ENCODE measurements around the gene SBSN.

Gene SBSN

GRCh38 chr19:35555301-35556005 lies 27.3 kb upstream of the SBSN start:
- DNase-seq (ENCODE audit: low read depth, low spot score), result no peak

DNA sequence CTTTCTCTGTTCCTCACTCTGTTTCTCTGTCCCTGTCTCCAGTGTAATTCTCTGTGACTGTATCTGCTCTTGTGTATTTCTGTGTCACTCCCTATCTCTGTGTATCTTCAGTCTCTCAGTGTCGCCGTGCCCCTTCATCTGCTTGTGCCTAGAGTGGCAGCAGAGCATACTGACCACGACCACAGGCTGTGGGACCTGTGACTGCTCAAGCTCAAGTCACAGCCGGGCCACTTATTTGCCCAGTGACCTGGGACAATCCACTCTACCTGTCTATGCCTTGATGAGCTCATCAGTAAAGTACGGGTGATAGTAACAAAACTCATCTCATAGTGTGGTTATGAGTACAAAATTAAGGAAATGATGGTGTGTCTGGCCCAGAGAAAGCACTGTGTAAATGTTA lies 26.0 kb upstream of the SBSN start:
- DNase-seq (ENCODE audit: low read depth, low spot score), result no peak

GRCh38 chr19:35553385-35554000 lies 25.4 kb upstream of the SBSN start:
- DNase-seq (ENCODE audit: low read depth, low spot score), result no peak

DNA sequence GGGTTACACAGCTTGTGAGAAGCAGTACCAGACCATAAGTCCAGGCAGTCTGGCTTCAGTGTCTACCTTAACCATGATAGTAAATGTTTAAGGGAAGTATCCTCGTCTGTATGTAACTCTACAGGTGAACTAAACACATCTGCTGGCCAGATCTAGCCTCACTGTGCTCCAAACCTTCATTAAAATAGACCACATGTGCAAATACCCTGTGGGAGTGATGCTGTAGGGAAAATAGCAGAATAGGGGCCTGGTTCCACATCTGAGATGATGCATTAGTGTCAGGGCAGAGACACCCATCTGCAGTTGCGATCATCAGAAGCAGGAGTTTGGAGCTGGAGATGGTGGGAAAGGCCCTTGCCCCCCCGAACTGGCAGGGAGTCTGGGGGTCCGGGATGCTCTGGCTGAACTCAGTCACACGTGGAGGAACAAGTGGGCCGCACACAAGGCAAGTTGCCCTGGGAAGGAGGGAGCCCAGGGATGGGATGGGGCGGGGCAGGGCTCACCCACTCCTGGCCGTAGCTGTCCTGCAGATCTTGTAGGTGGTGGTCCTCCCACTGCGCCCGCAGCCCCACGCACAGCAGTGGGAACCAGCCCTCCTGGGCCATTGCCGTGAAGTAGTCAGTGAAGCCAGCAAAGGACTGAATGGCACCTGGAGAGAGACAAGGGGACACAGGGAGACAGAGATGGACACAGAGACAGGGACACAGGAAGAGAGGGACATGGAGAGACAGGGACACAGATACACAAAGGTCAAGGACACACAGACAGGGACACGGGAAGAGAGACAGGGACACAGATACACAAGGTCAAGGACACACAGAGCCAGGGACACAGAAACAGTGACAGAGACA lies 24.6 kb upstream of the SBSN start:
- DNase-seq (ENCODE audit: low read depth, low spot score), result no peak

- no peak for DNase-seq (ENCODE audit: low read depth, low spot score)
These were observed 23.1 kb upstream of the SBSN start for GRCh38 chr19:35551091-35551810.

GRCh38 chr19:35549879-35550523 lies 21.9 kb upstream of the SBSN start:
- no peak for DNase-seq (ENCODE audit: low read depth, low spot score)

DNA sequence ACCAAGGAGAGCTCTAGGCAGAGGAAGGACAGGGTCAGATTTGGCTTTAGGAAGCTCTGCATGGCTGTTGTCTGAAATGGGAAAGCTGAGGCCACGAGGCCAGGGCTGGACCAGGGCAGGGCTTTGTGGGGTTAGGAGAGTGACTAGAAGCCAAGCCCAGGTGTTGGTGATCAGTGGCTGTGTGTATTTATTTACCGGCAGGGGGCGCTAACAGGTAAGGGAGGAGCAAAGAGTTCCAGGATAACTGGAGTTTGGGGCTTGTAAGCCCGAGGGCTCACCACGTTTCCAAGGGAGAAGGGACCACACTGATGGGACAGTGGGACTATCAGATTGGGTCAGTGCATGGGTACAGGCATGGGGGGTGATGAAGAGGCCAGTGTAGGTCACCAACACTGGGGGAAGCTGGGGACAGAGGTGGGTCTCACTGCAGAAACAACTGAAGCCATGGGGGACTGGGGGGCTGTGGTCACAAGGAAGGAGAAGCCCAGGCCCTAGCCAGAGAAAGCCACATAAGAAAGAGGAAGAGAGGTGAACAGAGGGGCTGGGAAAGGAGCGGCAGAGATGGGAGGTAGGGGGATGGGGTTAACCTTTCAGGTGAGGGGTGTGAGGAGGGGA lies 21.2 kb upstream of the SBSN start:
- peak; percentile 12 for DNase-seq (ENCODE audit: low read depth, low spot score)

GRCh38 chr19:35546532-35546931 lies 18.4 kb upstream of the SBSN start:
- no peak for DNase-seq (ENCODE audit: low read depth, low spot score)

- peak; percentile 51 for DNase-seq (ENCODE audit: low read depth, low spot score)
These were observed 17.8 kb upstream of the SBSN start for GRCh38 chr19:35545855-35546381.

DNA sequence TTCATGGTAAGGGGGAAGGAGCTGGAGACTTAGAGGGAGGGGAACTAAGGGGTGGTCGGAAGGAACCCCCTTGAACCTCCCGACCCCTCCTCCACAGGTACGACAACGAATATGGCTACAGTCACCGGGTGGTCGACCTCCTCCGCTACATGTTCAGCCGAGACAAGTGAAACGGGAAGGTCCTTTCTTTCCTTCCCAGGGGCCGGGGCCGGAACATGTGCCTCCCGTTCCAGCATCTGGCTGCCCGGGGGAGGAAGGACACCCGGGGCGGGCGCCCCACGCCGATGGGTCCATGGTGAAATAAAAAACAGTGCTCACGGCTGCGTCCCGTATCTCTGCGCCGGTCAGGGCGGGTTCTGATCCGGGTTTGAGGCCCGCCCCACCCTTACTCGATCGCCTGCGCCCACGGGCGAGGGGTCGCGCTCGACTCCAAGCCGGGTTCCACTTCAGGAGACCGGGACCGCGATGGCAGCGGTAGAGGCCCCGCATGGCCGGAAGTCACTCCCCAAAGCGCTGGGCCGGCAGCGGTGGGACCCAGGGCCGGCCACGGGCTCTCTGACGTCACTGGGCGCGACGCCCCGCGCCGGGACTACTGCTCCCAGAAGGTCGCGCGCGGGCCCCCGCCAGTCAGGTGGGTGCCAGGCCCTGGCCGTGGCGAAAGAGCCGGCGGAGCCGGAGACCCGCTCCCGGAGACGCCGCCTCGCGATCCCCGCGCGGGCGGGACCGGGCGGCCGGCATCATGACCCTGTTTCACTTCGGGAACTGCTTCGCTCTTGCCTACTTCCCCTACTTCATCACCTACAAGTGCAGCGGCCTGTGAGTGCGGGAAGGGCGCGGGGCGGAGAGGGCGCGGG lies 17.1 kb upstream of the SBSN start, which contains the start of gene TMEM147:
TMEM147 (plus strand) TSS at position 626 of the 854 bp plus-strand sequence; CDS start at position 740, 114 bp downstream.
- peak; percentile 63 for DNase-seq (ENCODE audit: low read depth, low spot score)

DNA sequence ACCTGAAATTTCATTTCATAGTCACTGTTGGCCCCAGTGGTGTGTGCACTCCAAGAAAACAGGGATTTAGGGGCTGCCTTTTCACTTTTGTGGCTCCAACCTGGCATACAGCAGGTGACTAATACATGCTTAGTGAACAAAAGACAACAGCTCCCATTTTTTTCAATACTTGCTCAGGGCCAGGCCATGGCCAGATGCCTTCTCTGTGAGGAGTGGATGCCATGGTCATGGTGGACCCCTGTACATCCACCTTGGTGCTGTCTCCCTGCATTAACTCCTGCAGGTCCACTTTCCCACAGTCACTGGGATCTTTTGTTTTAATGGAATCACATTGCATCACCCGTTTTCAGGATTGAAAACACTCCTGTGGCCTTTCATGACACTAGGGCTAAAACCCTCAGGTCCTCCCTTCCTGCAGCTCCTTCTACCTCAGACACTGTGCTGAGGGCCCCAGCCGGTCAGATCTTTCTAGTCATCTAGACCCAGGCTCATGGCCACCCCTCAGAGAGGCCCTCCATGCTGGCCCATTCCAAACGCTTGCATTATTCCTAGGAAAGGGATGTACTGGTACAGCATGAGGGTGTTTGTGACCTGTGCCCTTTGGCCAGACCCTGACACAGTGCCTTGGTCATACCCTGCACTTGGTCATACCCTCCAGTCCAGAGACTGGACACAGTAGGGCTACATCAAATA lies 16.1 kb upstream of the SBSN start:
- no peak for DNase-seq (ENCODE audit: low read depth, low spot score)

DNA sequence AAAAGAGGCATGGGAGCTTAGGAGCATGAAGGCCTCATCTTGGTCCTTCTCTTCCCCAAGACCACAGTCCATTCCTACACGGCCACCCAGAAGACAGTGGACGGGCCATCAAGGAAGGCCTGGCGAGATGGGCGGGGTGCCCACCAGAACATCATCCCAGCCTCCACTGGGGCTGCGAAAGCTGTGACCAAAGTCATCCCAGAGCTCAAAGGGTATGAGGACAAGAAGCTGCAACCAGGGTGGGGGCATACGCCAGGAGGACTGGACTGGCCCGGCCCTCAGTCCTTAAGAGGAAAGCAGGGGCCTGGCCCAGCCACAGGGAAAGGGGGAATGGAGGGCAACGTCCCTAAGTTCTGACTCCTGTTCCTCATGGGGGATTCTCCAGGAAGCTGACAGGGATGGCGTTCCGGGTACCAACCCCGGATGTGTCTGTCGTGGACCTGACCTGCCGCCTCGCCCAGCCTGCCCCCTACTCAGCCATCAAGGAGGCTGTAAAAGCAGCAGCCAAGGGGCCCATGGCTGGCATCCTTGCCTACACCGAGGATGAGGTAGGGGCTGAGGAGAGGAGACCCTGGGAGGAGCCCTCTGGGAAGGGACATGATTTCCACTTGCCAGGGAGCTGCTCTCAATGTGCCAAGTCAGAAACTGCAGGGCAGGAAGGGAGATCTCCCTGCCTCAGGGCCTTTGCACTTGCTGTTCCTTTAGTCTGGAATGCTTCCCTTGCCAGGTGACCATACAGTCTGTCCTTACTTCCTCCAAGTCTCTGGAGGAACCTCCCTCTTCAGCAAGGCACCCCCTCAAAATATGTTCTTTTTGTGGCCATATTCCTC lies 15.4 kb upstream of the SBSN start:
- DNase-seq (ENCODE audit: low read depth, low spot score), result no peak

DNA sequence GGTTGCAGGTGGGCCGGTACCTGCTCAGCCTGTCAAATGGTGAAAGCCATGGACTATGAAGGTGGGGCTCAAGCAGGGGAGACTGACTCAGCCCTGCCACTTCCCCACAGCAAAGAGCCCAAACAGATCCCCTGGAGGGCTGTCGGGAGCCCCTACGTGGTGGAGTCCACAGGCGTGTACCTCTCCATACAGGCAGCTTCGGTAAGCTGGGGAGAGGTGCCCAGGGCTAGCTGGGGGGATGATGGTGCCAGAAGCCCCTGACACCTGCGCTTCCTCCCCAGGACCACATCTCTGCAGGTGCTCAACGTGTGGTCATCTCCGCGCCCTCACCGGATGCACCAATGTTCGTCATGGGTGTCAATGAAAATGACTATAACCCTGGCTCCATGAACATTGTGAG lies 14.1 kb upstream of the SBSN start:
- no peak for DNase-seq (ENCODE audit: low read depth, low spot score)

DNA sequence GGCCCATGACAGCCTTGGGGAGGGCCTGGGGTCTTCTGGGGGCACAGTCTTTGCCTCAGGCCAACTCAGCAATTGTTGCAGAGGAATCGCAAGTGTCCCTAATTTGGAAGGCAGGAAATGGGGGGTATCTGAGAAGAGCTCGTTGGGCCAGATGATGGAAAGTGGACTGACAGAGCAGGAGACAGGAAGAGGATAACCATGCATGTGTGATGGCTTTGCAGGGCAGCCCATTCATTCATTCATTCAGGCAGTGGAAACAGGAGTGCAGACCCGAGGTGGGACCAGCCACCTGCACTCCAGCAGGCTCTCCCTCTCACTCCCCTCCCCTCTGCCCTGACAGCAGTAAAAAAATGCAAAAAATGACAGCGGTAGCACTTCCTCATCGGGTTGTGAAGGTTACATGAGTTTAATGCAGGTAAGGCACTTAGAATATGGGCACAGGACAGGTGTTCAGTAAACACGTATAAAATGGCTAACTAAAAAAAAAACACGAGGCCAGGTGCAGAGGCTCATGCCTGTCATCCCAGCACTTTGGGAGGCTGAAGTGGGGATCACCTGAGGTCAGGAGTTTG lies 12.3 kb upstream of the SBSN start:
- DNase-seq (ENCODE audit: low read depth, low spot score), result no peak

- no peak for DNase-seq (ENCODE audit: low read depth, low spot score)
These were observed 11.7 kb upstream of the SBSN start for GRCh38 chr19:35539850-35540249.

DNA sequence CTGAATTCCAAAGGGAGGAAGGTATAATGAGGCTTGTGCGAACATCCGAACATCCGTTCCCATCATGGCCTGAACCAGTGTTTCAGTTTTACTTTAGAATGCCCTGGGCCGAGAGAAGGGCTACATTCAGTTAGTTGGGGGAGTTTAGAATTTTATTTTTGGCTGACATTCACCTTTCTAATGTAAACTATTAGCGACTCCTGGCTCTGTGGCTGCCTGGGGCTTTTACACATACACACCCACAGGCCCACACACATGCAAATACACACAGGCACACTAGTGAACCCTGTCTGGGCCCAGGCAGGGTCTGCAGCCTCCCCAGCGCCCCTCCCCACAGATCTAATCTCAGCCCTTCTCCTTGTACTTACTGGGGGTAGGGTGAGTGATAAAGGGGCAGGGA lies 11.2 kb upstream of the SBSN start:
- no peak for DNase-seq (ENCODE audit: low read depth, low spot score)

- DNase-seq (ENCODE audit: low read depth, low spot score), result no peak
These were observed 6.8 kb upstream of the SBSN start for GRCh38 chr19:35534803-35535480.
